Activated CD4-positive, alpha-beta T cell treated with anti-CD3 and anti-CD28 coated beads, Interleukin-2, amount 50 U/mL, for 1 hour (primary cell): Measurements from ENCODE around the gene GLDC.

Source experiments
- DNase-seq: peaks from one replicate; pipeline ENCODE4 v3.0.0-alpha.2; 2020

Gene GLDC

GRCh38 chr9:6616951-6617602 is 28.5 kb downstream of the GLDC start:
- no peak for DNase-seq

DNA sequence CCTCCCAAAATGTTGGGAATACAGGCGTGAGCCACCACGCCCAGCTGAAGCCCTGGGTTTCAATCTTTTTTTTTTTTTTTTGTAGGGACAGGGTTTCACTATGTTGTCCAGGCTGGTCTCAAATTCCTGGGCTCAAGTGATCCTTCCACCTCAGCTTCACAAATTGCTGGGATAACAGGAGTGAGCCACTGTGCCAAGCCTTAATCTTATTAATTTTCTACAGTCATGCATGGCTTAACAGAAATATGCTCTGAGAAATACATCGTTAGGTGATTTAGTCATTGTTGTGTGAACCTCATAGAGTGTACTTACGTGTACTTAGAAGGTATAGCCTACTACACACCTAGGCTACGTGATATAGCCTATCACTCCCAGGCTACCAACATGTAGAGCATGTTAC is 31.0 kb downstream of the GLDC start:
- no peak for DNase-seq

DNA sequence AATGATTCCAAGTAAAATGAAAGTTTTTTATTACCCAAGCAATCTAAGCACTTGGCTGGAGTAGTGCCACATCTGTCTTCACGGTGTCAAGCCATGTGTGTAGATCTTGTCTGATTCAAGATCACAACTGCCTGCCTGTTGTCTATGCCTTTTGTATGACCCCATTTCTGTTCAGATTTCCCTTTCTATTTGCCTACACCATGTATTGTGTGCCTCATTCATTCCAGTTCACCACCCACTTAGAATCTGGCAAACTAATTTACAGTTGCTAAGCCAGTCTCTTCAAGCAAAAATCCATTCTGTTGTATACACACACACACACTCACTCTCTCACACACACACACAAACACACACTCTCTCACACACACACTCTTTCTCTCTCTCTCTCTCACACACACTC is 33.7 kb downstream of the GLDC start:
- no peak for DNase-seq

GRCh38 chr9:6610073-6610472 is 35.5 kb downstream of the GLDC start:
- no peak for DNase-seq

DNA sequence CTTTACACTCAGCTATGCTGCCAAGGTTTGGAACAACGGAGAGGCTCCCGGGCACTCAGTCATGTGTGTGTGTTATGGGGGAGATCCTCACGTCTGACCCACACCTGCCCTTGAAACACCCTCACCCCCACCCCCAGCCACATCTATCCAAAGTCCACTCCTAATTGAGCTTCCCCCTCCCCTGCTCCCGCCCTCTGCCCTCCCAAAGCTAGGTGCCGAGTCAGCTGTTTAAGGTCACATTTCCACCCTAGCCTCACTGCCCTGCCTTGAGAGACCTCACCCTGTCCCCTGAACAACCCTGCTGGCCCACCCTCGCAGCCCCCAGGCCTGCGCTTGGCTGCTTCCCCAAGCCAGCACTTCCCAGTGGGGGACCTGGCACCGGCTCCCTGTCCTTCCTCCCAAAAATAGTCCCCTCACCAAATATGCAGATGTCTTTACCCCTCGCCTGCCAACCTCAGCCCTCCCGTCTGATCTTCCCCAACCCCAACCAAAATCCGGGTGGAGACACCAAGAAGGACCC is 36.0 kb downstream of the GLDC start:
- DNase-seq, result no peak

GRCh38 chr9:6605202-6605601 is 40.3 kb downstream of the GLDC start:
- no peak for DNase-seq

DNA sequence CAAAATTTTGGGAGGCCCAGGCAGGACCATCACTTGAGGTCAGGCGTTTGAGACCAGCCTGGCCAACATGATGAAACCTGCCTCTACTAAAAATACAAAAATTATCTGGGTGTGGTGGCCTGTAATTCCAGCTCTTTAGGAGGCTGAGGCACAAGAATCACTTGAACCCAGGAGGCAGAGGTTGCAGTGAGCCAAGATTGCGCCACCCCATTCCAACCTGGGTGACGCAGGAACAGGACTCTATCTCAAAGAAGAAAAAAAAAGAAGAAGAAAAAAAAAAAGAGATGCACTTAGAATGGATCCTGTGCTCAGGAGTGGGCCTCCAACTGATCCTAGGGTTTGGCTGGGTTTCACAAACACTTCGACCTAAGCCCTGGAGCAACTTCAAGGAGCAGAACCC is 45.1 kb downstream of the GLDC start:
- no peak for DNase-seq

- DNase-seq, result no peak
Measured at GRCh38 chr9:6600006-6600405, 45.5 kb downstream of the GLDC start.

DNA sequence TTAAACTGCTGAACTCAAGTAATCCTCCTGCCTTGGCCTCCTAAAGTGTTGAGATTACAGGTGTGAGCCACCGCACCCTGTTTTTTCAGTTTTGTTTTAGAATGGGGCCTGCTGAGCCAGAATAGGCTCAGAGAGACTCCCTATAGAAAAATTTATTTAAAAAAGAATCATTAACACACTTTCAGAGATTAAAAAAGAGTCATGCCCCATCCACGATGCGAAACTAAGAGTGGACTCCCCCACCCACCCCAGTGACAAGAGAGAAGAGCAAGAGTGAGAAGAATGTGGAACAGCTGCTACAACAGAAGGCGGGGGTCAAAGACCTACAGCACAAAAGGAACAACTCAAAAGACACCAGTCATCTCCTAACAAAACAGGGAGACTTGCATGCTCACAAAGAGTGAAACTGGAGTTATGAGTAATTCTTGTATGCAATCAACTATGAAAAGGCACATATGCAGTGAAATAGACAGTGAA is 47.2 kb downstream of the GLDC start:
- DNase-seq, result no peak

DNA sequence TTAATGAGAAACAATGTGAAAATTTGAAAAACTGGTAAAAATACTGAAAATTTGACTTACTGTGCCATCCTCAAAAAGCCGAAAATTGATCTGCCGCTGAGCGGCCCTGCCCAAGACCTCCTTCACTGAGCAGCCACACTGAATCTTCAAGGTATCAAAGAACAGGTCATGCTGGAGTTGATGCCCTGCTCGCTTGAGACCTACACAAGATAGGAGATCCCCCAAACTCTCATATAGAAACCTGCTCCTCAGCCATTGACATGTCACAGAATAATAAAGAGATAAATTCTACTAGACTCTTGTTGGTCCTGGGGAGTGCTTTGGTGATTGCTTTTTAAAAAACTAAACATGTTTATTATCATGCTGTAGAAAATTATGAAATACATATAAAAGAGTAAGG is 52.7 kb downstream of the GLDC start:
- DNase-seq, result no peak

DNA sequence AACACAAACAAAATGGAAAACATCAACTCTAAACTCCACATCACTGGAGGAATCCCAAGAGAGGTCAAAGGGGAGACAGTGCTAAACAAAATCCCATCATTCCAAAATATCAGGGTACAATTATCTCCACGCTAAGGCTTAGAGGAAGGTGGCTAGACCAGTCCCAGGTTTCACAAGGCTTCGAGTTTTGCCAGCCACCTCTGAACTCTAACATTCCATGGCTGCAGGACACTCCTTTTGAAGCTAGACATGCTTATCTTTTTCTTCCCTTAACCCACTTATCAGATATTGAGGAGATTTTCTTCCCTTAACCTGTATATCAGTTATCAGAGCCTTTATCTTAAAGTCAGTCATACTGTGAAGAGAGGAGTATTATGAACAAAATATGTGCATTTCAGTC is 53.3 kb downstream of the GLDC start:
- no peak for DNase-seq

GRCh38 chr9:6590772-6591384 is 54.7 kb downstream of the GLDC start:
- DNase-seq, result no peak

DNA sequence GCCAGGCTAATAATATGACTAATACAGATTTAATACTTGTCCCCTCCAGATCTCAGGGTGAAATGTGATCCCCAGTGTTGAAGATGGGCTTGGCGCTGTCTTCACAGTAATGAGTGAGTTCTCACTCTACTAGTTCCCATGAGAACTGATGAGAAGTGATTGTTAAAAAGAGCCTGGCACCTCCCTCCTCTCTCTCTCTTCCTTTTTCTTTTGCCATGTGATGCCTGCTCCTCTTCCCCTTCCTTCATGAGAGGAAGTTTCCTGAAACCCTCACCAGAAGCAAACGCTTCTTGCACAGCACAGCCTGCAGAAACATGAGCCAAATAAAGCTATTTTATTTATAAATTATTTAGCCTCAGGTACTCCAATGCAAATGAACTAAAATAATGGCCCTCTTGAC is 55.2 kb downstream of the GLDC start:
- no peak for DNase-seq

- DNase-seq, result no peak
Measured at GRCh38 chr9:6584881-6585597, 60.5 kb downstream of the GLDC start.

- no peak for DNase-seq
Measured at GRCh38 chr9:6581253-6581652, 64.3 kb downstream of the GLDC start.

GRCh38 chr9:6579613-6580012 is 65.9 kb downstream of the GLDC start:
- no peak for DNase-seq

DNA sequence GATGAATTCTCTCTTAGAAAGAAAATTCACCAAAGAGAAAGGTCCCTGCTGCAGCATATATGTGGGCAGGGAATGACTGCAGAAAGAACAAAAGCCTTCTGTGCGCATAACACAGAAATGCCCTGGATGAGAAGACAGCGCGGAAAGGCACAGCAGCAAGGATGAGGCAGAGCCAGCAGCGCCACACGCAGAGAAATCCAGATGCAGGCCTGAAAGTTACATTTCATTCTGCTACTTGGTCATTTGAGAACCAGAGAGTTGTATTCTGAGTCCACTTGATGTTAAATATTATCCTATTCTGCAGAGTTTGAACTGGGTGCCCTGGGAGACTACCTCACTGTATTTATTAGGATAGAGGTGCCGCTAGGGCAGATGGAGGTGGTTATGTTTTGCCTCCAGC is 68.5 kb downstream of the GLDC start:
- DNase-seq, result no peak

- DNase-seq, result no peak
Measured at GRCh38 chr9:6575324-6576034, 70.0 kb downstream of the GLDC start.

DNA sequence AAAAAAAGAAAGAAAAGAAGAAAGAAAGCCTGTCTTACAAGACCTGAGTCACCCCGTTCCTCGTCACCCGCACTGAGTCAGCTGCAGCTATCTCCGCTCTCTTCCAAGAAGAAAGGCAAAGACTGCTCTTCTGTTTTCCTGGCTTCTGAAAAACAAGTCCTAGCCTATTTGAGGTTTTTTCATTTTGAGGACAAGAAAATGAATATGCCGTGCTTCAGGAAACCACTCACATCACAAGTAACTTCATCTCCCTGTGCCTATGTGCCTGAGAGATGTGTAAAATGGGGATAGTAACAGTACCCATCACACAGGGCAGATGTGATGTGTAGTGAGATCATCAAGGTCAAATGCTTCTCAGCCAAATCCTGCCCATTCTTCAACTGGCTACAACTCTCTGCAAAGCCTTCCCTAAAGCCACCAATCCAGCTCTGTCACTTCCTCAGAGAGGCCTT is 78.4 kb downstream of the GLDC start:
- no peak for DNase-seq

DNA sequence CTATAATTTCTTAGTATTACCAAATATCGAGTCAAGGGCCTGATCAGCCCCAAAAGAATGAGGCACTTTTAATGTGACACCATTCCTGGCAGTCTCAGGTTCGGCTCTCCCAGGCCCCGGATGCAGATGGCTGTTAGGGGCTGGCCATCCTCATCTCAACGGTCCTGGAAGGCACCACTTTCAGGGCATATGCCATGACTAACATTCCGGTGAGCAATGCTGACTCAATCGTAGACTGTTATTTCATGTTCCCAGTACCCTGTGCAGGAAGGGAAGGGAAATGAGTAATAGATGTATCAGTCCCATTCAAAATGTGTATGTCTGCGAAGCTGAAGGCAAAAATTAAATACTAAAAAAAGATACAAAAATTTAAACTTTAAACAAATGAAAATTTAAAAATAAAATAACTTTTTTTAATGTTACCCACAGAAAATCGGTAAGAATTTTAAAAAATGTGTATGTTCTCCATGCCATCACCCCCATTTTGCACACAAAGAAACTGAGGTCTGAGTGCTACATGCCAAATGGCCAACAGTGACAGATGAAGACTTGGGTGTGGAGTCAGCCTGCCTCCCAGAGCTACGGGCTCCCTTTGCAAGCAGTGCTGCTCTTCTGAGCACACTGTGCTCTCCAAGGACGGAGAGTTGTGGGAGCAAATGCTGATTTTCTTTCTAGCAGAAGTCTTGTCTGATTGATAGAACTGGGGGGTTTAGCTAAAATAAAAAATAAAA is 79.0 kb downstream of the GLDC start:
- no peak for DNase-seq

DNA sequence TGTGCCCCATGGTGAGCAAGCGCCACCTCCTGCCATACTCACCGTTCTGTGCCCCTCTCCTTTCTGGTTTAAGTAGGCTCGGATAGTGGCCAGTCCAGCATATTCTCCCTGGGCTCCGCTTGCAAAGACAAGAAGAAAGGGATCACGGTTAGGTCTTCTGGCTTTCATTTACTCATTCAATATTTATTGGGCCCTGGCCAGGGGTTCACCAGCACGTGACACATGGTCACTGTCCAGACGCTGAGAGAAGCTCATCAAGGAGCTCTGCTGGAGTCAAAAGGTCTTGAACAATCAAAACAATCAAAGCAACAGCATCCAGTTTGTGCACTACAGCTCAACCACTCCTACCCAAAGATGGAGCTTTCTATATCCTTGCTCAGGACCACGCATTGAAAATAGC is 80.2 kb downstream of the GLDC start:
- no peak for DNase-seq

DNA sequence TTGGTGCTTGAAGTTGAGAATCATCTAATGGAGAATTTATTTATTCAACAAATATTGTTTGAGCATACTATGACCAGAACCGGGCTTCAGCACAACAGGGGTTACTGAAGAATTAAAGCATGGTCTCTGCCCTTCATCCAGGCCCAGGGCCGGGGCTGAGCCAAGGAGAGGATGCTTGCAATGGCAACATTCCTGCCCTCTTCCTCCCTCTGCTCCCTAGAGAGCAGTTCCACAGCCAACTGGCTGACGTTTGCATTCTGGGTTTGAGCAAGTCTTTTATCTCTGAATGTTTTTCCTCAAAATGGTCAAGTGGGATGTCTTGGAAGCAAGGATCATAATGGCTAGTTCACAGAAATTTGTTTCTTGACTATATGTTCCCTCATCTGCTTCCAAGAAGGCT is 80.7 kb downstream of the GLDC start:
- no peak for DNase-seq

- DNase-seq, result no peak
Measured at GRCh38 chr9:6564360-6564759, 81.2 kb downstream of the GLDC start.
